ENCODE measurements around the gene VPS13C.

VPS13C gene

DNA sequence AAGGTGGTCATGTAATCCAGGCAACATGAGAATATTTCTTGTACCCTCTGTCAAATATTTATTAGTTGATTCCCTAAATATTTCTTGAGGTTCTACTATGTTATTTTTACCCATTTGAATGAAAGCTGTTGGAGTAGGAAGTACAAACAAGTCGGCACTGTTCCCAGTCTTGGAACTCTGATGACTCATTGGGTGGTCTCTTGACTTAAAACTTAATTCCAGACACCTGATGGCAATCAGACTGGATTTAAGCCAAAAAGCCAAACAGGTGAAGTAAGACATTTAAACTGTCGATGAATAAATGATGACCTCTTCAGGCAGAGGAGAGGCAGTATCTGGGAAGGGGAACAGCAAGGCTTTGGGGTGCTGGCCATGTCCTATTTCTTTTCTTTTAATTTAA, 29.4 kb upstream of the VPS13C start:
- H3K36me3 ChIP-seq (ENCODE audit: insufficient read depth, low read length) = no peaks in the 10 kb centered on the region

DNA sequence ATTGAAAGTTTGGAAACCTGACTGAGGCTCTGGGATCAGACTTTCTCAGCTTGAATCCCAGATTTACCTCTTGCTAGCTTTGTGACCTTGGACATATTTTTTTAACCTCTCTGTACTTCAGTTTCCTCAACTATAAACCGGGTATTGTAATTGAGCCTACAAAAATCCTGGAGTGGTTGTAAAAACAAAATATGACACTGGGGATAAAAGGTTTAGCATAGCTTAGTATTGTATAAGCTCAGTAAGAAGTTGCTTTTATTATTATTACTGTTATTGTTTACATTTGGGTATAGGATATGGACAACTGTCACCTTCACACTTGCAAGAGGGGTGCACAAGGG, 28.1 kb upstream of the VPS13C start:
- Histone ChIP-seq H3K27me3 (ENCODE audit: insufficient read depth, low read length) (peaks cover under 1% of the 10 kb centered on the region), H3K36me3 (ENCODE audit: insufficient read depth, low read length) (no peaks in the 10 kb centered on the region), H3K9me3 (ENCODE audit: low read length) (no peaks in the 10 kb centered on the region), H3K4me1 (ENCODE audit: insufficient read depth, low read length) (no peaks in the 10 kb centered on the region), H3K4me3 (ENCODE audit: low read length) (no peak overlapping the region), H2AFZ (ENCODE audit: low read depth, low read length) (no peak overlapping the region)

More for the DNA sequence above, 29.4 kb upstream of the VPS13C start:
- Histone ChIP-seq H3K4me3 (ENCODE audit: low read length) (no peak overlapping the region), H3K9me3 (ENCODE audit: low read length) (no peaks in the 10 kb centered on the region), H3K4me1 (ENCODE audit: insufficient read depth, low read length) (no peaks in the 10 kb centered on the region), H3K27me3 (ENCODE audit: insufficient read depth, low read length) (peaks cover 2% of the 10 kb centered on the region), H2AFZ (ENCODE audit: low read depth, low read length) (no peak overlapping the region)

DNA sequence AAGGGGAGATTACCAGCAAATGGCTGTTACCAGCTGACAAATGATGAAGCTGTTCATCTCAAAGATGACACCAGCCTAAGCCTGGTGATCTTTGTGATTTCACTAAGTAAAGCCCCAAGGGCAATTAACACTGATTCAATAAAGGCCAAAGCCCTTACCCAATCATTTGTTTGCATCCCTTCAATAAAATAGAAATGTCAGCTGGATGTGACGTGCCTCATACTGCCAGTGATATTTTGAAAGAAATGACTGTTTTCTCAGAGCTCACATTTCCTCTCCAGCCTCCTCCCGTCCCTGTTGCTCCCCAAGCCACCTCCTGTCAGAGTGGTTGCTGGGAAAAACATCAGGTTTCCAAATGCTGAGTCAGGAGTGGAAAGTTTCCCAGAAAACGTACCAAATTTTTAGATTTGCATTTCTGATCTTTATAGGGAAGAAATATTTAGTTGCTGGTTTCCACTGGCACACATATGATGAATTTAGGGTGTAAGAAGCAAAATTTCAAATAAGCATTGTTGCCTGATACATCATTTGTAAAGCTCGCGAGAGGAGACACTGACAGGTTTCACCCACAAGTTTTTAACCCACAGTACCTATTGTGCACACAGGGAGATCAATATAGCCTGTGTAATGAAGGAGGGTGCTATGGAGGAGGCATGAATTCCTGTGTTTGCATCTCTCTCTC, 27.6 kb upstream of the VPS13C start:
- no peak overlapping the region for H2AFZ ChIP-seq (ENCODE audit: low read depth, low read length)
- no peaks in the 10 kb centered on the region for H3K4me1 ChIP-seq (ENCODE audit: insufficient read depth, low read length)
- no peaks in the 10 kb centered on the region for H3K36me3 ChIP-seq (ENCODE audit: insufficient read depth, low read length)
- H3K9me3 ChIP-seq (ENCODE audit: low read length) = no peaks in the 10 kb centered on the region
- no peak overlapping the region for H3K4me3 ChIP-seq (ENCODE audit: low read length)
- no peaks in the 10 kb centered on the region for H3K27me3 ChIP-seq (ENCODE audit: insufficient read depth, low read length)

DNA sequence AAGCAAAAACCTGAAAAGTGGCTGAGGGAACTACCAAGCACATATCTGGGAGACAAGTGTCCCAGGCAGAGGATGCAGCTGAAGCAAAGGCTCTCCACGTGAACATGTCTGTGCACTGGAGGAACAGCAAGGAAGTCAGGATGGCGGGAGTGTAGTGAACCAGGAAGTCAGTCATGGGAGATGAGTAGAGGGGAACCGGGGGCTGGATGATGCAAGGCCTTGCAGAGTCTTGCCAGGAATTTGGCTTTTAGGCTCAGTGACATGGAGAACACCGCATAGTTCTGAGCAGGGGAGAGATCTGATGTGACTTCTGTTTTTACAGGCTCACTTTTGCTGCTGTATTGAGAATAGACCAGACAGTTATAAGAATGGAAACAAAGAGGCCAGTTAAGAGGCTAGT, 25.5 kb upstream of the VPS13C start:
- no peaks in the 10 kb centered on the region for H3K36me3 ChIP-seq (ENCODE audit: insufficient read depth, low read length)
- no peaks in the 10 kb centered on the region for H3K27me3 ChIP-seq (ENCODE audit: insufficient read depth, low read length)
- H3K4me3 ChIP-seq (ENCODE audit: low read length) = no peak overlapping the region
- no peaks in the 10 kb centered on the region for H3K9me3 ChIP-seq (ENCODE audit: low read length)
- H3K4me1 ChIP-seq (ENCODE audit: insufficient read depth, low read length) = no peaks in the 10 kb centered on the region
- H2AFZ ChIP-seq (ENCODE audit: low read depth, low read length) = no peak overlapping the region

DNA sequence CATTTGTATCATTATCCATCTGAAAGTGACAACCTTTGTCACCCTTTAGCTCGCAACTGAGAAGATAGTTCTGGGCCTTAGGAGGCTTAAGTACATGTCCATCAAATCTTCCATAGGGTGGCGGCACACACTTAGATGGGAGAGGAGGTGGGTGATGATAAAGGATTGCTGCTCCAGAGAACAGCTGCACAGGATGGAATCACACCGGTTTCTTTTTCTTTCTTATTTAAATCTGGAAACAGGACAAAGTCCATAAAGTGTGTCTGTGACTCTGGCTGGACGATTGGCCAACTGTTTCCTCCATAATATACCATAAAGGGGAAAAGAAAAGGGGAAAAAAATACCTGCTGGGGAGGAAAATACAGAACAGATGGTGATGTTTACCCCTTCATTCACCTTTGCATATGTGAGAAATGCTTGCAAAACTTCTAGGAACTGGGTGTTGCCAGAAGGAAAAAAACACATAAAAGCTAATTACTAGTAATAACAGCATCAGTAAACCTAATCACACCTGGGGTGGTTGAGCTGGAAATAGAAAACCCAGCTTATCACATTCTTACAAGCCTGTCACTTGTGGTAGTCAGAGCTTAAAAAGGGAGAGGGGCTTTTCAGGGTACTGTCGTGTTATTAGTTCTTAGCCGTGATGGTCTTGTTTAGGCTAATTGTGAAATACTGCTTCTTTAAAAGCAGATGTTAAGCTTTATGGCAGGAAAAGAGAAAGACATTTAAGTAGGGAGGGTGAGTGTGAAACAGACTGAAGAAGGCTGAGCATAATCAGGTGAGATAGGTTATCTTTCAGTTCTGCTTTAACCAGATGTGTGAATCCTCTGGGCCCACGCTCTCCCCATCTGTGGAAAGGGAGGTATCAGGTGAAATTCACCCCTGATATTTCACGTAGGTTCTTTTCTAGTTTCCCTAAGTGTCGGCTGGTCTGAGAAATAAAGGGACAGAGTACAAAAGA, 23.2 kb upstream of the VPS13C start:
- H3K4me1 ChIP-seq (ENCODE audit: insufficient read depth, low read length) = no peaks in the 10 kb centered on the region
- H3K4me3 ChIP-seq (ENCODE audit: low read length) = no peak overlapping the region
- H3K27me3 ChIP-seq (ENCODE audit: insufficient read depth, low read length) = no peaks in the 10 kb centered on the region
- H2AFZ ChIP-seq (ENCODE audit: low read depth, low read length) = no peak overlapping the region
- H3K36me3 ChIP-seq (ENCODE audit: insufficient read depth, low read length) = no peaks in the 10 kb centered on the region
- no peaks in the 10 kb centered on the region for H3K9me3 ChIP-seq (ENCODE audit: low read length)

DNA sequence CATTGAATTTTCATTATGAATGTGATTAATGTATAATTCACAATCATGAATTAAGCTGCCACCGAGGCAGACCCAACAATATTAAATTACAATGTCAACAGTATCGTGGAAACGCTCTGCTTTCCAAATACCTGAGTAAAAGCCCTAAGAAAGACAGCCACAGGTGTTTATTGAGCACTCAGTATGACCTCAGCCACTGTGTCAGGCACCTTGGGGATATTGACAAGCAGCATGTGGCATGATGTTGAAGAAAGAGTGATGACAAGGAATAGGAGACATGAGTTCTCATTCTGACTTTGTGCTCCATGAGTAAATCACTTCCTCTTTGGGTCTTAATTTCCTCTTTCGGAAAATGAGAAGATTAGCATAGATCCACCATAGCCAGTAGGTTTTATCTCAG, 19.3 kb upstream of the VPS13C start:
- H3K36me3 ChIP-seq (ENCODE audit: insufficient read depth, low read length) = no peaks in the 10 kb centered on the region
- H2AFZ ChIP-seq (ENCODE audit: low read depth, low read length) = no peak overlapping the region
- H3K4me1 ChIP-seq (ENCODE audit: insufficient read depth, low read length) = no peaks in the 10 kb centered on the region
- H3K9me3 ChIP-seq (ENCODE audit: low read length) = no peaks in the 10 kb centered on the region
- no peak overlapping the region for H3K4me3 ChIP-seq (ENCODE audit: low read length)
- peaks cover 4% of the 10 kb centered on the region for H3K27me3 ChIP-seq (ENCODE audit: insufficient read depth, low read length)

DNA sequence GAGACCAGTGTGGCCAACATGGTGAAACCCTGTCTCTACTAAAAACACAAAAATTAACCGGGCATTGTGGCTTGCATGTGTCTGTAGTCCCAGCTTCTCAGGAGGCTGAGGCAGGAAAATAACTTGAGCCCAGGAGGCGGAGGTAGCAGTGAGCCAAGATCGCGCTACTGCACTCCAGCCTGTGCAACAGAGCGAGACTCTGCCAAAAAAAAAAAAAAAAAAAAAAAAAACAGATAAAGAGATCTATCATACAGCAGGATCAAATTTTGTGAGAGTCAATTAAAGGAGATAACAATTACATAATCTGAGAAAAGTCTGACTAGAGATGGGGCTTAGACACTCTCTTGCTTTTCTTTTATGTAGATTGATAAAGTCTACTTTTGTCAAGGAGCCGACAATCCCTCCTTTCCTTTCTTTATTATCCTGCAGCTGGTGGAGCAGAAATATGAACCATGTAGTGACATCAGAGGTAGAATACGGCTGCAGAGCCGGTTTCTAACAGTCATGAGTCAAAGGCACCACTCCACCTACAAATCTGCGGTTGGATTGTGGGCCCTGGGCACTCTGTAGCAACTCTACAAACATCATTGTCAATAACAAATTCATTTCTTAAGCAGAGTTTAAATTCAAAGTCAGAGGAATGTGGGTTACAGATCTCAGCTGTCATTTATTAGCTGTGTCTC, 15.5 kb upstream of the VPS13C start:
- no peaks in the 10 kb centered on the region for H3K9me3 ChIP-seq (ENCODE audit: low read length)
- H3K36me3 ChIP-seq (ENCODE audit: insufficient read depth, low read length) = no peaks in the 10 kb centered on the region
- H3K4me1 ChIP-seq (ENCODE audit: insufficient read depth, low read length) = no peaks in the 10 kb centered on the region
- peaks cover 12% of the 10 kb centered on the region for H3K27me3 ChIP-seq (ENCODE audit: insufficient read depth, low read length)
- H3K4me3 ChIP-seq (ENCODE audit: low read length) = no peak overlapping the region
- no peak overlapping the region for H2AFZ ChIP-seq (ENCODE audit: low read depth, low read length)

DNA sequence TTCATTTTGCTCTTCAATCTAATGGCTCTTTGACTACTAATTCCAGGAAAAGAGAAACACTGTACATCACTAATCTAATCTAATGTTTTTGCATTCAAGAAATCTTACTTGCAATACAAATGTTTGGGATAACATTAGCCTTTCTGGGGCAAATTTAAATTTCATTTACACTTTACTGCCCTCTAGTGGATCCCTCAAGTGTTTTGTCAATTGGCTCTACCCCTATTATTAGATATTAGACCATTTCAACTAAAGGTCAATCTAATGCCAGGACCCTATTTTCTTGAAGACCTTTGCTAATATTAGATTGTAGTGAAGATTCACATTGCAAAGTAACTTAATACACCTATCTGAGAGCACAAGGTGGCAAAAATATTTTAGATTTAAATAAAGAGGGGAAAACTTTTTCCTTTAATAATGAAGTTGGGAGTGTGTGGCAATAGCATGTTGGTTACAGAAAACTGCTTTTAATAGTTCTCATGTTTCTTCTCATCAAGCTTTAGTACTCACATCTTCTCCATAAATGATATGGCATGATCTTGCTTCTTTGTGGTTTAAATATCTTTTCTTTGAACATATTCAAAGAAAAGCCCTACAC, 11.6 kb upstream of the VPS13C start:
- no peak overlapping the region for H3K4me3 ChIP-seq (ENCODE audit: low read length)
- no peaks in the 10 kb centered on the region for H3K36me3 ChIP-seq (ENCODE audit: insufficient read depth, low read length)
- H2AFZ ChIP-seq (ENCODE audit: low read depth, low read length) = no peak overlapping the region
- peaks cover 40% of the 10 kb centered on the region for H3K27me3 ChIP-seq (ENCODE audit: insufficient read depth, low read length)
- peaks cover 8% of the 10 kb centered on the region for H3K4me1 ChIP-seq (ENCODE audit: insufficient read depth, low read length)
- no peaks in the 10 kb centered on the region for H3K9me3 ChIP-seq (ENCODE audit: low read length)

DNA sequence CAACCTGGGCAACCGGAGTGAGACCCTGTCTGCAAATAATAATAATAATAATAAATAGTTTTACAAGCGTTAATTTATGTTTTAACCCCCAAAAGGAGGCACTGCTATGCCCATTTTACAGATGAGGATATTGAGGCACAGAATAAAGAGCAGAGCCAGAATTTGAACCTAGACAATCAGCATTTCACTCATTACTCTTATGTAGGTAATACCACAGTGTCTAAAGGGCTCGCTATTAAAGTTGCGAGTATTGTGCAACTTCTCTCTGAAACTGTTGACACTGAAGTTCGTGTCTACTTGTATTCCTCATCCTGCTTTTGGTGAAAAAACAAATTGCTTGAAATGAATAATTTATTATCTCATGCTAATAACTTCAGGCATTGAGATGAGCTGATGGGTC, 9.3 kb upstream of the VPS13C start:
- H3K36me3 ChIP-seq (ENCODE audit: insufficient read depth, low read length) = no peaks in the 10 kb centered on the region
- no peak overlapping the region for H3K4me3 ChIP-seq (ENCODE audit: low read length)
- peaks cover 53% of the 10 kb centered on the region for H3K27me3 ChIP-seq (ENCODE audit: insufficient read depth, low read length)
- no peaks in the 10 kb centered on the region for H3K9me3 ChIP-seq (ENCODE audit: low read length)
- no peak overlapping the region for H2AFZ ChIP-seq (ENCODE audit: low read depth, low read length)
- H3K4me1 ChIP-seq (ENCODE audit: insufficient read depth, low read length) = peaks cover 8% of the 10 kb centered on the region

DNA sequence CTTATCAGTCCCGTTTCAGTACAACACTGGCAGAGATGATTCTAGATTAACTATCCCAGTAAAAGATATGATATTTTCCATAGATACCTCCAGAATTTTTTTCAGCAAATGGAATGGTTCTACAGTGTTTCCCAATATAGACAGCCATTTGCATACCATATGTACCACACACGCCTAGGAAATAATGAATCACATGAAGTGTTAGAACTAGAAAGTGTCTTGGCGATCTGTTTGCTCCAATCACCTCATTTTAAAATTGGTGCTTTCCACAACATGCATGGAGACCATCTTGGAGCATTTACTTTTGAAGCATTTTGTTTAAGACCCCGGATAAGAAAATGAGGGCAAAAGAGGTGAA, 8.5 kb upstream of the VPS13C start:
- H3K9me3 ChIP-seq (ENCODE audit: low read length) = no peaks in the 10 kb centered on the region
- H3K4me3 ChIP-seq (ENCODE audit: low read length) = peak overlapping the region; percentile 35
- peaks cover 52% of the 10 kb centered on the region for H3K27me3 ChIP-seq (ENCODE audit: insufficient read depth, low read length)
- no peaks in the 10 kb centered on the region for H3K36me3 ChIP-seq (ENCODE audit: insufficient read depth, low read length)
- peak overlapping the region; percentile 84 for H2AFZ ChIP-seq (ENCODE audit: low read depth, low read length)
- H3K4me1 ChIP-seq (ENCODE audit: insufficient read depth, low read length) = peaks cover 8% of the 10 kb centered on the region

DNA sequence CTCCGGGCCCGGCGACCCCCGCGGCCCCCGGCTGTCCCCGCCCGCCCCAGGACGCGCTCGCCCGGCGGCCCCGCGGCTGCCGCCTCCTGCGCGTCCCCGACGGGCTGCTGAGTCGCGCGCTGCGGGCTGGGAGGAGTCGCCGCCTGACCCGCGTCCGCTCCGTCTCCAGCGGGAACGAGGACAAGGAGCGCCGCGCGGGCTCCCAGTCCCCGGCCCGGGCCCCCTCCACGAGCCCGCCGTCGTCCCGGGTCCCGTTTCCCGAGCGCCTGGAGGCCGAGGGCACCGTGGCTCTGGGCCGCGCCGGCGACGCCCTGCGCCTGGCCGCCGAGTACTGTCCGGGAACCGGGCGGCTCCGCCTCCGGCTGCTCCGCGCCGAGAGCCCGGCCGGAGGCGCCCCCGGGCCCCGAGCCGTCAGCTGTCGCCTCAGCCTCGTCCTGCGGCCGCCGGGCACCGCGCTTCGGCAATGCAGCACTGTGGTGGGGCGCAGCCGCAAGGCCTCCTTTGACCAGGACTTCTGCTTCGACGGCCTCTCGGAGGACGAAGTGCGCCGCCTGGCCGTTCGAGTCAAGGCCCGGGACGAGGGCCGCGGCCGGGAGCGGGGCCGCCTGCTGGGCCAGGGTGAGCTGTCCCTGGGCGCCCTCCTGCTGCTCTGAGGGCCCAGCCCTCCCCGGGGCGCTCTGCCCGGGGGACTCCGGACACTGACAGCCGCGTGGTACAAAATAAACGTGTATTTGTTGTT, 8.0 kb upstream of the VPS13C start:
- H3K36me3 ChIP-seq (ENCODE audit: insufficient read depth, low read length) = no peaks in the 10 kb centered on the region
- peak overlapping the region; percentile 84 for H2AFZ ChIP-seq (ENCODE audit: low read depth, low read length)
- H3K4me1 ChIP-seq (ENCODE audit: insufficient read depth, low read length) = peaks cover 8% of the 10 kb centered on the region
- H3K4me3 ChIP-seq (ENCODE audit: low read length) = peak overlapping the region; percentile 35
- no peaks in the 10 kb centered on the region for H3K9me3 ChIP-seq (ENCODE audit: low read length)
- H3K27me3 ChIP-seq (ENCODE audit: insufficient read depth, low read length) = peaks cover 57% of the 10 kb centered on the region

DNA sequence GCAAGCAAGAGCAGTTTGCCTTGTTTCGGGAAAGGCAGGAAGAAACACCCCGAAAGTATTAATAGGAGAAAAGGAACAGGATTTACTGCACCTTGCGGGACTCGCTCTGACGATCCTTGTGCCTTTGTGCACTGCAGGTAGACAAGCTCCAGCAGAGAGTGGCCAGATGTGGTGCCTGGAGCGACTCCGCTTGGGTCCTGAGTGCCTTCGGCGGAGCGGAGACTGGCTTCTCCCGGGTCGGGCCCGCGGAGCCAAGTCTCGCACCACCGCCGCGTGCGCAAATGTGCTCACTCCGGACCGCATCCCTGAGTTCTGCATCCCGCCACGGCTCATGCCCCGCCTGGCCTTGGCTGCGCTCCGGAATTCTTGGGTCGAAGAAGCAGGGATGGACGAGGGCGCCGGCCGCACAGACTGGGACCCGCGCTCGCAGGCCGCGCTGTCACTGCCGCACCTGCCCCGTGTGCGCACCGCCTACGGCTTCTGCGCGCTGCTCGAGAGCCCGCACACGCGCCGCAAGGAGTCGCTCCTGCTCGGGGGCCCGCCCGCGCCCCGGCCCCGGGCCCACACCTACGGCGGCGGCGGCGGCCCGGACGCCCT, 7.3 kb upstream of the VPS13C start:
- Histone ChIP-seq H2AFZ (ENCODE audit: low read depth, low read length) (peak overlapping the region; percentile 68), H3K4me3 (ENCODE audit: low read length) (peak overlapping the region; percentile 24), H3K27me3 (ENCODE audit: insufficient read depth, low read length) (peaks cover 62% of the 10 kb centered on the region), H3K9me3 (ENCODE audit: low read length) (no peaks in the 10 kb centered on the region), H3K36me3 (ENCODE audit: insufficient read depth, low read length) (no peaks in the 10 kb centered on the region), H3K4me1 (ENCODE audit: insufficient read depth, low read length) (peaks cover 8% of the 10 kb centered on the region)

All from neuron (in vitro differentiated cells).